GM12874 (cell line): Measurements from ENCODE around the gene SEPTIN3.
A peak's percentile ranks its signal among the peaks of the same experiment; 100 is the strongest.

Source experiments
- CTCF ChIP-seq: IDR thresholded peaks from 2 replicates; pipeline ENCODE4 v1.5.1; 2011; ENCODE audit warnings: low read depth, mild to moderate bottlenecking, control low read depth, low read length, moderate library complexity; ENCODE audit not compliant: insufficient read depth

SEPTIN3 gene

GRCh38 chr22:41964112-41964491 lies 5.1 kb upstream of the SEPTIN3 start:
- TF ChIP-seq CTCF, result no peak

- TF ChIP-seq CTCF, result no peak
Measured at GRCh38 chr22:41966225-41966606, 3.0 kb upstream of the SEPTIN3 start.

- peak; percentile 39; the same call in 1 of the 2 replicates for TF ChIP-seq CTCF
Measured at GRCh38 chr22:41966607-41967240, 2.5 kb upstream of the SEPTIN3 start.

- TF ChIP-seq CTCF, result no peak
Measured at GRCh38 chr22:41968601-41969000, 642 bp upstream of the SEPTIN3 start.

GRCh38 chr22:41970601-41971000 lies 1.4 kb downstream of the SEPTIN3 start:
- TF ChIP-seq CTCF, result no peak

- TF ChIP-seq CTCF, result no peak
Measured at GRCh38 chr22:41971431-41971830, 2.2 kb downstream of the SEPTIN3 start.

GRCh38 chr22:41974691-41975290 lies 5.5 kb downstream of the SEPTIN3 start:
- TF ChIP-seq CTCF, result no peak
